CD4-positive, alpha-beta T cell (primary cell): ENCODE measurements around the gene RERE. TPM values are rescaled to one million over a fixed set of nuclear protein-coding genes. Genes with fewer than 3 reads are reported as not detected.

ENCODE experiments used
- ATAC-seq: fragments of 200-7000 bp; cut with Tn5 transposase; one replicate; pipeline ENCODE4 v1.10.0; 2022; ENCODE audit warnings: mild to moderate bottlenecking; ENCODE audit not compliant: poor library complexity
- CTCF ChIA-PET: fragments of 350-600 bp; sonication (Branson Sonifier 250); formaldehyde crosslinking; loops from one replicate; lab custom pipeline; 2021; ENCODE audit warnings: antibody characterized with exemption, inconsistent platforms; lab: Charles Lee
- POLR2A ChIA-PET: fragments of 350-600 bp; sonication (Branson Sonifier 250); formaldehyde crosslinking; loops from one replicate; lab custom pipeline; 2021; ENCODE audit warnings: antibody characterized with exemption, inconsistent platforms; lab: Charles Lee
- DNase-seq, 14 experiments: peaks; one replicate each; pipeline ENCODE4 v3.0.0-alpha.2; 2013 to 2020; ENCODE audit warnings: mixed read lengths in 2 of 14
- H3K27ac ChIP-seq, 2 donors: one replicate each; pipeline versions ENCODE4 v1.5.1 to v1.7.0; 2013; ENCODE audit warnings: low read length in 2 of 2, low read depth in 1 of 2, mild to moderate bottlenecking in 1 of 2
- H3K27me3 ChIP-seq, 2 experiments: 1 replicate in 1 of 2; 2 replicates in 1 of 2; pipeline versions ENCODE4 v1.6.1 to v1.7.0; 2013; ENCODE audit warnings: low read length in 2 of 2, control low read depth in 1 of 2, mild to moderate bottlenecking in 1 of 2, moderate library complexity in 1 of 2; ENCODE audit not compliant: insufficient read depth in 2 of 2, control insufficient read depth in 1 of 2
- H3K36me3 ChIP-seq: one replicate; pipeline ENCODE4 v1.6.1; 2013; ENCODE audit warnings: low read length, control low read depth; ENCODE audit not compliant: insufficient read depth
- H3K4me1 ChIP-seq: one replicate; pipeline ENCODE4 v1.6.1; 2013; ENCODE audit warnings: low read length, control low read depth; ENCODE audit not compliant: insufficient read depth
- H3K4me3 ChIP-seq: one replicate; pipeline ENCODE4 v1.5.1; 2013; ENCODE audit warnings: mild to moderate bottlenecking, low read length, moderate library complexity
- H3K9me3 ChIP-seq, 2 experiments: 1 replicate in 1 of 2; 2 replicates in 1 of 2; pipeline versions ENCODE4 v1.6.1 to v1.7.0; 2013; ENCODE audit warnings: low read length in 2 of 2, mild to moderate bottlenecking in 2 of 2, control low read depth in 1 of 2, moderate library complexity in 1 of 2; ENCODE audit not compliant: control insufficient read depth in 1 of 2, insufficient read depth in 1 of 2
- H3K27ac Mint-ChIP-seq: one replicate; pipeline ENCODE4 v1.8.0; 2020; ENCODE audit warnings: mixed read lengths
- H3K27me3 Mint-ChIP-seq: one replicate; pipeline ENCODE4 v1.8.0; 2021; ENCODE audit warnings: mixed read lengths
- H3K36me3 Mint-ChIP-seq: one replicate; pipeline ENCODE4 v1.8.0; 2021; ENCODE audit warnings: low read depth, mixed read lengths
- H3K4me1 Mint-ChIP-seq: one replicate; pipeline ENCODE4 v1.8.0; 2021; ENCODE audit warnings: low read depth, mixed read lengths
- H3K4me3 Mint-ChIP-seq: one replicate; pipeline ENCODE4 v1.8.0; 2020; ENCODE audit warnings: mild to moderate bottlenecking, mixed read lengths
- H3K9me3 Mint-ChIP-seq: one replicate; pipeline ENCODE4 v1.8.0; 2020; ENCODE audit warnings: mixed read lengths
- intact Hi-C, 2 experiments: fragments of 100-400 bp; cut with DNase I in 1 of 2; cut with micrococcal nuclease in 1 of 2; formaldehyde crosslinking; loops; one replicate each; pipeline versions ENCODE4 v1.15.1 to v1.9.0; 2023 to 2025; cut with DNase I, micrococcal nuclease
- total RNA-seq, 174 experiments: library from RNA in 2 of 174; stranded (reverse) in 2 of 174; gene quantifications; one replicate each; pipeline ENCODE4 v1.2.3 and lab custom pipeline; 2021 to 2026
- TF ChIP-seq, protein P1 (sequence below): fragments of 200-600 bp; IDR thresholded peaks from one replicate; pipeline ENCODE4 v1.8.0; 2022; ENCODE audit warnings: antibody characterized with exemption, mild to moderate bottlenecking

Gene RERE
- total RNA-seq, 2 experiments from 2014 or later, result 78.4 to 84.0 TPM

DNA sequence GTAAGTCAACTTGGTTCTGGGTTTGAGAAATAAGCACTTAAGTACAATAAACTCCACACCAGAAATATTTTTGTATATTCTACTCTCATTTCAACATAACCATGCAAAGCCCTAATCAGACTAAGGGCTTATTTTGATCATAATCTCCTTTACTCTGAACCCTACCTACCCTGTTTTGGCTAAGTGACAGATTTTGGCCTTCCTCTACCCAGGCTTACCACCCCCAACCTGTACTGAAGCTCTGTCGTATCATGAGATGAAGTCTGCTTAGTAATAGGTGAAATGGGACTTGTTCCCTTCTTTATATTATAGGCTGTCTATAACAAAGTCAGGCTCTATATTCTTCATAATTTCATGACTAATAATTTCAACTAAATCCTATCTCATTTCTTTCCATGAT, 135.5 kb downstream of the RERE start:
- Histone ChIP-seq H3K36me3 (no peaks in the 10 kb centered on the region), H3K9me3 (no peaks in the 10 kb centered on the region), H3K4me3 (no peak overlapping the region), H3K27me3 (no peaks in the 10 kb centered on the region), H3K4me1 (peaks cover 3% of the 10 kb centered on the region), H3K27ac (no peak overlapping the region)
- H3K9me3 Mint-ChIP-seq, result no peaks in the 10 kb centered on the region
- no peak for DNase-seq
- no peaks in the 10 kb centered on the region for H3K27me3 Mint-ChIP-seq
- TF ChIP-seq, protein P1, sequence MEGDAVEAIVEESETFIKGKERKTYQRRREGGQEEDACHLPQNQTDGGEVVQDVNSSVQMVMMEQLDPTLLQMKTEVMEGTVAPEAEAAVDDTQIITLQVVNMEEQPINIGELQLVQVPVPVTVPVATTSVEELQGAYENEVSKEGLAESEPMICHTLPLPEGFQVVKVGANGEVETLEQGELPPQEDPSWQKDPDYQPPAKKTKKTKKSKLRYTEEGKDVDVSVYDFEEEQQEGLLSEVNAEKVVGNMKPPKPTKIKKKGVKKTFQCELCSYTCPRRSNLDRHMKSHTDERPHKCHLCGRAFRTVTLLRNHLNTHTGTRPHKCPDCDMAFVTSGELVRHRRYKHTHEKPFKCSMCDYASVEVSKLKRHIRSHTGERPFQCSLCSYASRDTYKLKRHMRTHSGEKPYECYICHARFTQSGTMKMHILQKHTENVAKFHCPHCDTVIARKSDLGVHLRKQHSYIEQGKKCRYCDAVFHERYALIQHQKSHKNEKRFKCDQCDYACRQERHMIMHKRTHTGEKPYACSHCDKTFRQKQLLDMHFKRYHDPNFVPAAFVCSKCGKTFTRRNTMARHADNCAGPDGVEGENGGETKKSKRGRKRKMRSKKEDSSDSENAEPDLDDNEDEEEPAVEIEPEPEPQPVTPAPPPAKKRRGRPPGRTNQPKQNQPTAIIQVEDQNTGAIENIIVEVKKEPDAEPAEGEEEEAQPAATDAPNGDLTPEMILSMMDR, result no peak
- H3K4me1 Mint-ChIP-seq, result peaks cover 3% of the 10 kb centered on the region
- ChIA-PET CTCF (interaction anchor here (1.0 to 1.3 kb wide), 2 partner anchors 9 to 17 kb away, joined by 3 to 5 read pairs; no protein-coding TSS in a partner anchor), POLR2A (no interaction called here)
- H3K4me3 Mint-ChIP-seq, result peak overlapping the region; percentile 55
- no peak for ATAC-seq
- no peaks in the 10 kb centered on the region for H3K36me3 Mint-ChIP-seq
- intact Hi-C loops, result no loop called here
- no peak overlapping the region for H3K27ac Mint-ChIP-seq

DNA sequence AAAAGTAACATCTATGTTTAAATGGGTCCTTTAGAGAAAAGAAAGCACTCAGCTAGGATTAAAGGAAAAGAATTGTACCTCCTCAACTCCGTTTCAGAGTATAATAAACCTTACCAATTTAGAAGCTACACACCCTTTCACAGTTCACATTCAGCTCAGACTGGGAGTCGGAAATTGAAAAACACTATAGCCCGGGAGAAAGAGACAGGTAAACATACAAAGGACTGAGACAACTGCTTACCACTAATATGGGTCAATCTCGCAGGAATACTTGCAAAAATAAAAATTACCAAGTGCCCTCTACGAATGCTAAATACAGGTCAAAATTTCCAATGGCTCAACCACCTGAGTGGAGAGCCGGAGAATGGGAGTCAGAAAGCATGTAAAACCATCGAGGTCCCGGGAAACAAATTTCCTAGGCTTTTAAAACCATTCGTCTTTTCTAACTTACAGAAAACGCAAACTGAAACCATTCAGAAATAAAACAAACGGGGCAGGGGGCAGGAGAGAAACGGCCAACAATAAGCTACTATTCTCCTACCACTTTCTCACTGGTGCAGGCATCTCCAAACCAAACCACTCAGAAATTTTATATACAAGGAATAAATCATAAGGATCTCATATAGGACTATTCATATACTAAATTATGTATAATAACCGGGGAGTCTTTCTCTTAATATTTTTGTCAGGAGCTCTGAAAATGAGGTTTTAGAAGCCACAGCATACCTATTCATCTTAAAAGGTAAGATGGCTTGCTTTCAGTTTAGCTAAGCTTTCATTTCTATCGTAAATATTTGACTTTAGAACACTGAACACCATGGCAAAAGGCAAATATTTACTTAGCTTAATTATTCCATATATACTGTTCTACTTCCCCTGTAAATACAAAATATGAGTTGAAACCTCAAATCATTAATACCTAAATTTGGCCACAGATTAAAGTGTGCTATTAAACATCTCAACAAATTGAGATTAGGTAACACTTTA, 136.5 kb downstream of the RERE start:
- no peaks in the 10 kb centered on the region for H3K27me3 Mint-ChIP-seq
- ChIA-PET CTCF (interaction anchor here (0.7 to 1.4 kb wide), 5 partner anchors 9 to 119 kb away, joined by 3 to 5 read pairs (median 3); no protein-coding TSS in a partner anchor), POLR2A (interaction anchor here (0.6 to 1.3 kb wide), 4 partner anchors 8 to 33 kb away, joined by 3 to 7 read pairs (median 3); no protein-coding TSS in a partner anchor)
- H3K27ac Mint-ChIP-seq, result no peak overlapping the region
- intact Hi-C loops, result no loop called here
- H3K4me3 ChIP-seq, result peak overlapping the region; percentile 37
- no peaks in the 10 kb centered on the region for H3K36me3 Mint-ChIP-seq
- H3K27ac ChIP-seq, result no peak overlapping the region
- no peaks in the 10 kb centered on the region for H3K9me3 Mint-ChIP-seq
- no peaks in the 10 kb centered on the region for H3K36me3 ChIP-seq
- H3K9me3 ChIP-seq, result no peaks in the 10 kb centered on the region
- no peak for ATAC-seq
- TF ChIP-seq, protein P1, result no peak
- H3K4me1 ChIP-seq, result peaks cover 3% of the 10 kb centered on the region
- no peak overlapping the region for H3K4me3 Mint-ChIP-seq
- no peaks in the 10 kb centered on the region for H3K4me1 Mint-ChIP-seq
- DNase-seq, result peak in 1 of 14 experiments; percentile 21
- no peaks in the 10 kb centered on the region for H3K27me3 ChIP-seq

DNA sequence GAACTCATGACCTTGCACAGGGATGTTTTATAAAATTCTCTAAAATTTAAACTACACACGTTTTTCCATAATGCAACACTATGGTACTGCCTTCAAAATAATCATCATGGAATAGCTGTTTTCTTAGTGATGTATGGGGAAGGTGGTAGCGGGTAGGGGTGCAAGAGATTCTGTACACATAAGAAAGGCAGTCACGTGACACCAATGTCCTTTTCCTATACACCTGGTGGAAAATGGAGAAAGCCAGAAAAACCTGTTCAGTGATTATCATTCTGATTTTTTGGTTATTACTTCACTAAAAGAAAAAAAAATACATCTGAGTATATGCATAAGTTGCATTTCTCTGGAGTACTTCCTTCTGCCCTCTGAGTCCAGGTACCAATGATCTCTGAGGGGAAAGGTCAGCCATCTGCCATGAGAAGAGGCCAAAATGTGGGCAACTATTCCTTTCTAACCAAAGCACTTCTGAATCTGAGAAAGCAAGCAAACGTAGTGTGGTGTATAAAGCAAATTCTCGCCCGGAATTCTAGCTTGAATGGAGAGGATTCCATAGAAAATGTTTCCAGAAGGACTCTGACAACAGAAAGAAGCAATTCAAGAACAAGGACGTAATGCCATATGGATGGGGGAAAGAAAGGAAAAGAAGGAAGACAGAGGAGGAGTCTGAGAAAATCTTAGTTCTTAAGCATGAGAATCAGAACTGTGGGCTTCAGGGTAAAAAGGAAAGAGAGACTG, 137.3 kb downstream of the RERE start:
- Mint-ChIP-seq H3K4me1 (no peaks in the 10 kb centered on the region), H3K27me3 (no peaks in the 10 kb centered on the region), H3K27ac (no peak overlapping the region), H3K36me3 (no peaks in the 10 kb centered on the region), H3K4me3 (no peak overlapping the region), H3K9me3 (no peaks in the 10 kb centered on the region)
- intact Hi-C loops, result no loop called here
- Histone ChIP-seq H3K36me3 (no peaks in the 10 kb centered on the region), H3K27ac (no peak overlapping the region), H3K27me3 (no peaks in the 10 kb centered on the region), H3K9me3 (no peaks in the 10 kb centered on the region), H3K4me3 (no peak overlapping the region), H3K4me1 (peaks cover 3% of the 10 kb centered on the region)
- ChIA-PET POLR2A (interaction anchor here (0.6 to 1.3 kb wide), 2 partner anchors 15 to 21 kb away, joined by 3 to 7 read pairs; no protein-coding TSS in a partner anchor), CTCF (interaction anchor here (1.4 kb wide), 1 partner anchor 9 kb away, joined by 3 read pairs; no protein-coding TSS in a partner anchor)
- ATAC-seq, result no peak
- TF ChIP-seq, protein P1, result no peak
- DNase-seq, result no peak
